H1 (cell line): ENCODE measurements around the gene RAPGEF6. TPM values are rescaled to one million over a fixed set of nuclear protein-coding genes. Genes with fewer than 3 reads are reported as not detected.

Experiments
- ATF3 ChIP-seq: IDR thresholded peaks from 2 replicates; pipeline ENCODE4 v1.6.1; 2011; ENCODE audit warnings: low read depth, mild to moderate bottlenecking, low read length; ENCODE audit not compliant: insufficient read depth
- CHD7 ChIP-seq: fragments of 300-600 bp; sonication (generic); IDR thresholded peaks from 2 replicates; pipeline ENCODE4 v1.7.1; 2012; ENCODE audit warnings: low read length, moderate library complexity, mild to moderate bottlenecking, inconsistent platforms; ENCODE audit not compliant: insufficient replicate concordance
- CREB1 ChIP-seq: IDR thresholded peaks from 2 replicates; pipeline ENCODE4 v1.6.1; 2012; ENCODE audit warnings: inconsistent platforms
- JUND ChIP-seq: IDR thresholded peaks from 2 replicates; pipeline ENCODE4 v1.6.1; 2011; ENCODE audit warnings: mild to moderate bottlenecking, improper control_type of control experiment, low read length
- MAFK ChIP-seq: IDR thresholded peaks from 2 replicates; pipeline ENCODE4 v1.6.1; 2012; ENCODE audit warnings: low read depth, mild to moderate bottlenecking, improper control_type of control experiment, low read length
- PHF8 ChIP-seq: fragments of 200-600 bp; sonication (generic); conservative IDR thresholded peaks from 2 replicates; pipeline ENCODE4 v1.7.1; 2012; ENCODE audit warnings: low read depth, mild to moderate bottlenecking, inconsistent platforms, low read length, moderate library complexity
- RFX5 ChIP-seq: IDR thresholded peaks from 2 replicates; pipeline ENCODE4 v1.6.1; 2011; ENCODE audit warnings: low read depth, low read length, improper control_type of control experiment, borderline replicate concordance
- SAP30 ChIP-seq: fragments of 300-600 bp; sonication (generic); IDR thresholded peaks from 2 replicates; pipeline ENCODE4 v1.7.1; 2012; ENCODE audit warnings: low read length, moderate library complexity, mild to moderate bottlenecking, inconsistent platforms; ENCODE audit not compliant: insufficient read depth, insufficient replicate concordance
- TEAD4 ChIP-seq: IDR thresholded peaks from 2 replicates; pipeline ENCODE4 v1.6.1; 2012; ENCODE audit warnings: low read depth, low read length, inconsistent platforms, mixed read lengths
- USF2 ChIP-seq: IDR thresholded peaks from 2 replicates; pipeline ENCODE4 v1.6.1; 2011; ENCODE audit warnings: low read length, improper control_type of control experiment
- polyA plus RNA-seq, 7 experiments: library from polyadenylated mRNA; depleted of rRNA in 3 of 7; stranded (reverse) in 5 of 7; unstranded in 2 of 7; fragments of >200 nt in 5 of 7; fragments of 200-250 nt in 2 of 7; gene quantifications; 1 replicate in 5 of 7; 2 replicates in 1 of 7; 4 replicates in 1 of 7; pipeline versions ENCODE4 v1.2.1 to v1.2.3, GENCODE V29; 2011 to 2013; ENCODE audit warnings: missing spikeins in 2 of 7, mixed read lengths in 2 of 7
- total RNA-seq: library from RNA; stranded (reverse); fragmentation: NEBNext Ultra II Directional; extraction: Animal tissue kit (Norgen Biotek cat#: 25700); gene quantifications from 2 replicates; pipeline ENCODE4 v1.2.1, GENCODE V29; 2021

The RAPGEF6 gene
- total and polyA plus RNA-seq, 2 of the 8 experiments (the other 6 are each of a cell fraction or from before 2014, with no cell fraction given): 4.8 to 20.0 TPM

- no peak for TF ChIP-seq CHD7
- TF ChIP-seq RFX5: no peak
- no peak for TF ChIP-seq CREB1
- no peak for TF ChIP-seq TEAD4
- no peak for TF ChIP-seq ATF3
- TF ChIP-seq PHF8: no peak
- no peak for TF ChIP-seq JUND
- no peak for TF ChIP-seq MAFK
- TF ChIP-seq SAP30: no peak
- no peak for TF ChIP-seq USF2
These were observed 86.9 kb downstream of the RAPGEF6 start (continued) for GRCh38 chr5:131548176-131548575.
